Measurements from ENCODE around the gene PUDP.
"Not testable (repeated sequence)": the region's sequence is repeated elsewhere in the genome, so short reads cannot be mapped to it uniquely, and the experiment has no call there.

The PUDP gene

DNA sequence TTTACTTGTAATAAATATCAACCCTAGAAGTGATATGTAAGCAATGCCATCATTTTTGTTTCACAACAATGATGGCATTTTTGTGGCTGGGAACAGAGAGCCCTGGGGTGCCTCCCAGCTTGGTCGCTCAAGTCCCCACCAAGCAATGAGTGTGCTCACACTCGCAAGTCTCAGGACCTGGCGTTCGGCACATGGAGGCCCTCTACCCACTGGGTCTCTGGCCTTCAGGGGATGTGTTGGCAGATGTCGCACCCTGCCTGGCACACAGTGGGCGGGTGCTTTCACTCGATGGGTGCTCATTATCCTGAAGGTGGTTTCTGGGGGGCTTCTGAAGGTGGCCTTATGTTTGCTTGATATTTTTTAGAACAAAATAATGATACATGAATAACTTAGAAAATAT is 75.1 kb downstream of the PUDP start:
- no peak for DNase-seq (ENCODE audit: low spot score)

GRCh38 chrX:7071390-7071789 is 76.6 kb downstream of the PUDP start:
- DNase-seq (ENCODE audit: low spot score) = no peak

GRCh38 chrX:7069556-7069955 is 78.4 kb downstream of the PUDP start:
- DNase-seq (ENCODE audit: low spot score) = no peak

GRCh38 chrX:7068939-7069367 is 79.0 kb downstream of the PUDP start:
- DNase-seq (ENCODE audit: low spot score) = no peak

GRCh38 chrX:7067256-7067655 is 80.7 kb downstream of the PUDP start:
- DNase-seq (ENCODE audit: low spot score) = no peak

- no peak for DNase-seq (ENCODE audit: low spot score)
Measured at GRCh38 chrX:7065473-7065872, 82.5 kb downstream of the PUDP start.

DNA sequence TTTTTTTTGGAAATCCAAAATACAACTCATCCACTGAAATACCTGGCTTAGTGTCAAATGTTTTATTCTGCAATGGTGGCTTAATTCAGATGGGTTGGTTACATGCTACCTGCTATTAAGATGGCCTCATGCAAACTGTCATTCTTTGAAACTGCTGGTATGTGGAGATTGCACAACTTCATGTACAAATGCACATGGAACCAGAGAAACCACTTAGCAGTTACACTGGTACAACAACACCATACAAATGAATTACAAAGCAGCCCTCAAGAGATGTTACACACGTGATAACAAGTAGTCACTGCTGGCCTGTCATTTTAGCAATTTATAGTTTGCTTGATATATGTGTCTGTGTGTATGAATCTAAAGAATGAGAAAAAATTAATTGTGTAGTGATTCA is 85.0 kb downstream of the PUDP start:
- no peak for DNase-seq (ENCODE audit: low spot score)

DNA sequence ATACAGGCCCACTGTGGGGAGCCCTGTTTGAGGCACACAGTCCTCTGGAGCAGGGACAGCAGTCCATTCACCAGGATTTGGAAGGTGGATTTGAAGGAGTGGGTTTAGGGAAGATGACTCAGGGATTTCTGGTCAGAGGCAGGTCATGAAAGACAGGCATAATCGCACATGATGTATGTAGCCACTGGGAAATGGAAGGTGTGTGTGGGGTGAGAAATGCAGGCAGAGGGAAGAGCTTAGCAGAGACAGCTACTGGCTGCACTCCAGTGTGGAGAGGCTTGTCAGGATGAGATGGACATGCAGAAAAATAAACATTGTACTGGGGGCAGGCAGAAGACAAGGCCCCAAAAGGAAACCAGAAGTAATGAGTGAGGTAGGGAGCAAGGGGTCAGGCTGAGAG is 85.7 kb downstream of the PUDP start:
- DNase-seq (ENCODE audit: low spot score) = no peak

- no peak for DNase-seq (ENCODE audit: low spot score)
Measured at GRCh38 chrX:7061429-7061828, 86.5 kb downstream of the PUDP start.

DNA sequence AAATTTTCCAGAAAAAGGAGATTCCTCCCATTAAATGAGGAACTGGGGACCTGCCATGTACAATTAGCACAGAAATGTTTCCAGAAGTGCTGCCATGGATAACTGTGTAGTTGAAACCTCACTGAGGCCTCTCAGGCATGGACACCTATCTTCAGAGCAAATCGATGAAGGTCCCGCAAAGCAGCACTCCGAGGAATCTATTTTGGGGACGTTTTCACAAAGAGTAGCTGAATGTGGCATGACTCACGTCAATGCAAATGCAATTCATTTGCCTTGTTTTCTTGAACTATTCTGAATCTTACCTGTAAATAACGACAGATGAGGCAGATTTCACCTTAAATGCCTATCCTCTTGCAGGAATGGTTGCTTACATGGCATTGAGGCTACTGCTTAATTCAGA is 87.5 kb downstream of the PUDP start:
- DNase-seq (ENCODE audit: low spot score) = no peak

DNA sequence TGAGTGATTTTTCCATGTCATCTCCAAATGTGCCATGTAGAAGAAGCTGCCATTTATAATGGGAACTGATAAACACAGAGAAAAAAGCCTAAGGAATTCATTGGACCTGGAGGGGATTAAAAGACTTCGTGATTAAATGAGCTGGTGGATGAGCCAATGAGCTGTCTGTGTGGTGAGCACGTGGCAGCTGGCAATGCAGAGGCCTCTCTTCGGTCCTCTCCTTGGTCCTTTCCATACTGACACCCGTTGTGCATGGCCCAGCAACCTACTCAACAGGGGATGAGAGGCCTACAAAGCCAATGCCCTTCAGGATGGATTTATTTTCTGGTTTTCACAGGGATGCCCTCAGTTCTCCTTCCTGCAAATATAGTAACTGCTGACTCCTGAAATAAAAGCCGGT is 88.1 kb downstream of the PUDP start:
- no peak for DNase-seq (ENCODE audit: low spot score)

DNA sequence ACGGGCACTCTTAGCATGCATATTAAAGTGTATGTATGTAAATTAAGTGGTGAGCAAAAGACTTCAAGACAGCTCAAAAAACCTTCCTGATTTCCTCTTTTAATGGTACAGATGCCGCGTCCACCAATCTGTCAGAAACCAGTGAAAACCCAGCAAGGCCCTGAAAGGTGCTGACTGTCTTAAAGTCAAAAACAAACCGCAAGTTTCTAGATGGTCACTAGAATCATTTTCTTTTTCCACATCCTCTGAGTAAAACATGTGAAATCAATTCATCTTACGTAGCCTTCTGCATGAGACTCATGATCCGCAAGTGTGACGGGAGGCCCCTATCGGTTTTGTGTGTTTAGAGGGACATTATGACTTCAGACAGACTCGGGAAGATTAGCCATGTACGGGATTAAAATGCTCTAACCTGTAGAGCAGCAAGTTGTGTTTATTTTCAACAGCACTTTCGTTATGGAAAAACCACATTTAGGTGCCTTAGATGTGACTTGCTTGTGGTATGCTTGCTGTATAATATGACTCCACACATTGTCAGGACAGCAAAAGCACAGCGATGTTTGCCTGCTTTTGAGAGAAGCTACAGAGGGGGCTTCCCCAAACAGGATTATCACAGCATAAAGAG is 88.6 kb downstream of the PUDP start:
- no peak for DNase-seq (ENCODE audit: low spot score)

DNA sequence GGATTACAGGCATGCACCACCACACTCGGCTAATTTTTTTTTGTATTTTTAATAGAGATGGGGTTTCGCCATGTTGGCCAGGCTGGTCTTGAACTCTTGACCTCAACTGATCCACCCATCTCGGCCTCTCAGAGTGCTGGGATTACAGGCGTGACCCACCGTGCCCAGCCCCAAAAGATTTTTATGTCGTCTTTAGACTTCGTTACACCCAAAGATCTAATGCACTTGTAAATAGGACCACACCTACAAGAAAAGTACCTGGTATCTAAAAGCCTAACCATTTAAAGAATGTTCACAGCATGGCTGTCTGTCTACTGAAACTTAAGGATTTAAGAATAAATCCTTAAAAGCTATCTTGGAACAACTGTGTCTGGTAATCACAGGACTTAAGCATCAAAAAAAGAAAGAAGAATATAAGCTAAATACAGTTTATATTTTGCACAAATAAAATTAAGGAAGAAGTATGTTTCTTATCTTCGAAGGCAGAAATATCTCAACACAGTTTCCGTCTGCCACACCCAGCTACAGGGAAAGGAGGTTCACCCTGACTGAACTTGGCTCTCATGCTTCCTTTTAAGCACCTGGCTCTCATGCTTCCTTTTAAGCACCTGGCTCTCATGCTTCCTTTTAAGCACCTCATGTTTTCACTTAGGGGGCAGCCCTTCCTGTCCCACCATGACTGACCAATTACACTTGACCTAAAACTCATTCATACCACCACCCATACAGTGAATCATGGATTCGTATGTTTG is 92.4 kb downstream of the PUDP start:
- DNase-seq (ENCODE audit: low spot score) = no peak

DNA sequence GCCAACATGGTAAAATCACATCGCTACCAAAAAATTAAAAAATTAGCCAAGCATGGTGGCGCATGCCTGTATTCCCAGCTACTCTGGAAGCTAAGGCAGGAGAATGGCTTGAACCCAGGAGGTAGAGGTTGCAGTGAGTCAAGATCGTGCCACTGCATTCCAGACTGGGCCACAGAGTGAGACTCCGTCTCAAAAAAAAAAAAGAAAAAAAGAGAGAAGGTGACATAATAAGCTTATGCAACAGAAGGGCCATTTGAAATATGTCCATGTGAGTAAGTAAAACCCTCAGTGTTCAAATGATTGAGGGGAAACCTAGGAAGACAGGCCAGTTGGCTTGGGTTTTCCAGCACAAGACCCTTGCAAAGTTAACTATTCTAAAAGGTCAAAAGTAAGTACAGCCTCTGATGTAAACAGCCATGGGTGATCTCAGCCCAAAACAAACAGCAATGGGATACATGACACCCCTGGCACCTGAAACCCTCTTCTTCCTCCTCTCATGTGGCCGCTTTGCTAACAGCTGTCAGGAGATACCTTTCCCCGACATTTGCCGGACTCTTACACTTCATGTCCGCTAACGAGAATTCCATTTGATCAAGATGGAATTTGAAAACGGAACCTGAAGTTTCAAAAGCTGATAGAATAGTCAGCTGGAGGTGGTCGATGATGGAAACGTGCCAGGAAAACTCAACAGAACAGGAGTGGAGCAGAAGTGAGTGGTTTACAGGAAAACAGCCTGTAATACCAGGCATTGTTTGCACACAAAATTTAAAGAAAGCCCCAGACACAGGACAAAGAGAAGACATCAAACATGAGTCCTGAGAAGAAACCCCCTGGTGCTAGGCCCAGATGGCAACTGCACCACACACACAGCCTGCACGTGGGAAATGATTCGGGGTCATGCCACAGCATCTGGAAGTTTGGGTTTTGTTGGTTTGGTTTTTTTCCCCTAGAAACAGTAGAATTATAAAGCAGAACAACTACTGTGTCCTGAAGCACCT is 93.4 kb downstream of the PUDP start:
- DNase-seq (ENCODE audit: low spot score) = no peak

- DNase-seq (ENCODE audit: low spot score) = no peak
Measured at GRCh38 chrX:7052541-7052940, 95.4 kb downstream of the PUDP start.

DNA sequence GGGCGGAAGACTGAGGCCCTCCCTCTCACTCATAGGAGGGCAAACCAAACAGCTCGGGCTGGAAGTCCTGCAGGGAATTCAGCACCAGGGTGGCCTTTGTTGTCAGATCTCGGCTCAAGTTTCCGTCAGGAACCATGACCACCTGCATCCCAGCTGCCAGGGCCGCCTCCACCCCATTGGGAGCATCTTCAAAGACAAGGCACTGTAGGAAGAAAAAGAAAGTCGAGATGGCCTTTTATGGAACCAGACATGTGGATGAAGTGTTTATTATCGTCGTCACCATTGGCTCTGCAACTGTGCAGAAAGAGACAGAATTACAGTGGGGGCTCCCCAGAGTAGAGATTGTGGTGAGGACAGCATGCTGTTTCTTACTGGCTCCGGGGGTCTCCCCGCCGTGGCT is 97.7 kb downstream of the PUDP start:
- DNase-seq (ENCODE audit: low spot score) = no peak

DNA sequence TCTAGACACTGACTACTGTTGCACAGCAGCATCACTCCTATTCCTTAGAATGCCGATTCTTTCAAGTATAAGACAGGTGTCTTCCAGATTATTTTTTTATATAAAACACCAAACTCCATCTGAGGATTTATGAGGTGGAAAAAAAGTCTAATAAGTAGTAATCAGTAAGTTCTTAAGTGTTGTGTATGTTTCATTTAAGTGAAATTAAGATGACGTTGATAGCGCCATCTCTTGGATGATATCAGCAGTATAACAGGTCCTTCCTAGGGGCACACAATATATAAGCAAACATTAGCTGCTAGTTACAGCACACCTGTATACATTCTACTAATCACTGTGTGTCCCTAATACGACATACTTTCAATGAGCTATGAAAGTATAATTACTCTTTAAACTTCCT is 100.0 kb downstream of the PUDP start:
- DNase-seq (ENCODE audit: low spot score) = no peak

DNA sequence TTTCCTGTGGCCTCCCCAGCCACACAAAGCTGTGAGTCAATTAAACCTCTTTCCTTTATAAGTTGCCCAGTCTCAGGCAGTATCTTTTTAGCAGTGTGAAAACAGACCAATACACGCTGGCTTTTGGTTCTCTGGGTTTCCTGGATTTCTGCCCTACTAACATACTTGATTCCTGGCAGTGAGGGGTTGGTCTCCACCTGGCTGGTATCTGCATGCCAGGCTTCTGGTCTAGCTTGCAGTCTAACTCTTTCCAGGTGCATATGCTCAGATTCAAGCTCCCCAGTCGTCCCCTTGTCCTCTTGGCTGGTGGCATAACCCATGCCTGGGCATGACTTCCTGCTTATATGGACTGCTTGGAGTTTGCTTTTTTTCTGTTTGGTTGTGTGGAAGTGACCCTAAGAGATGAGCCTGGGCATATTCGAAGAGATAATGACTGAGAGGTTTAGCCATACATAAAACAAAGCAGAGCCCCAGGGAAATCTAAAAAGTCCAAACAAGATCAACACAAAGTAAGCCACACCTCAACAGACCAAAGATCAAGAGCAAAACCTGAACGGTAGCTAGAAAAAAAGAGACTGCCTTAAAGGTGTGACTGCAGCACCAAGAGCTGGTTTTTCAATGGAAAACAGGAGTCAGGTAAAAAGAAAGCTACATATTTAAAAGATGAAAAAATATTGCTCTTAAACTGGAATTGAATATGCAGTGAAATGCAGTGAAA is 102.6 kb downstream of the PUDP start:
- no peak for DNase-seq (ENCODE audit: low spot score)

DNA sequence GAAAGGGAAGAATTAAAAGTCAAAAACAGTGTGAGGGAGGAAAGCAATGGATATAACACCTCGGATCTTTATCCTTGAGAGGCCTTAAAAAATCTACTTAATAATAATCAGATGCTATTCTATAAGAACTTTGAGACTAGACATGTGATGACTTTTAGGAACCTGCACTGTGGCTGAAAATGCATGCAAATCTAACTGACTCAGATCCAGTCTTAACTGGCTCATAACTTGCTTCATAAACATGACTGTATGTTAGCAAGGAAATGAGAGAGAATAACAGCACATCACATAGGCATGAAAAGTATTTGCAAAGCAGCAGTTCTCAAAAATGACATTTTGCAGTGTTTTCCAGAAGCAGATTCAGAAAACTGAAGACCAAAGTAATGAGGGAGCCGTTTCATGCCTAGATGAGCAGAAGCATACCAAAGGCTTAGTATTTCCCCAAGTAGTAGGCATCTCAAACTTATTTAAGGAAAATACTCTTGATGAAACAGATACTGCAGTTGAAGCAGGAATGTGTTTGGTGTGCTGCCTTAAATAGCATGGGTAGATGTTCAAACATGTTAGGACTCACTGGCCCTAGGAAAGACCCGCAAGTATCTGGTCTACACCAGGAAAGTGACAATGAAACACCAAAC is 104.0 kb downstream of the PUDP start:
- DNase-seq (ENCODE audit: low spot score) = not testable (repeated sequence)

GRCh38 chrX:7028246-7028645 is 119.7 kb downstream of the PUDP start:
- peak; percentile 13 for DNase-seq (ENCODE audit: low spot score)

- DNase-seq (ENCODE audit: low spot score) = no peak
Measured at GRCh38 chrX:7027071-7027470, 120.9 kb downstream of the PUDP start.

GRCh38 chrX:7026365-7026764 is 121.6 kb downstream of the PUDP start:
- DNase-seq (ENCODE audit: low spot score) = not testable (repeated sequence)
